GM12878 (cell line): ENCODE measurements around the gene RALGAPA2. TPM values are rescaled to one million over a fixed set of nuclear protein-coding genes. Genes with fewer than 3 reads are reported as not detected.
A peak's percentile ranks its signal among the peaks of the same experiment; 100 is the strongest.

Experiments used
- ATAC-seq: fragments of 200-7000 bp; cut with Tn5 transposase; 3 replicates; pipeline ENCODE4 v1.9.1; 2020; ENCODE audit warnings: mild to moderate bottlenecking, moderate library complexity
- BruUV-seq: library from RNA; stranded (reverse); fragments of 400-500 nt; replicated peaks from 2 replicates; lab custom pipeline; 2021; lab: Mats Ljungman, UMichigan
- CTCF ChIA-PET: fragments of 300-600 bp; sonication (Branson Sonifier 250); formaldehyde crosslinking; extraction: SDS; loops from one replicate; lab custom pipeline; 2021; ENCODE audit warnings: inconsistent platforms; lab: Yijun Ruan, JAX
- POLR2A ChIA-PET: fragments of 350-600 bp; formaldehyde crosslinking; extraction: SDS; loops from one replicate; lab custom pipeline; 2021; ENCODE audit warnings: inconsistent platforms; lab: Charles Lee
- RAD21 ChIA-PET: fragments of 300-600 bp; sonication (Branson Sonifier 250); formaldehyde crosslinking; loops from one replicate; lab custom pipeline; 2023; ENCODE audit warnings: antibody characterized with exemption; ENCODE audit not compliant: unreplicated experiment; lab: Charles Lee
- SMC1A ChIA-PET: fragments of 300-600 bp; sonication (Branson Sonifier 250); formaldehyde crosslinking; loops from one replicate; lab custom pipeline; 2023; ENCODE audit not compliant: unreplicated experiment, uncharacterized antibody; lab: Charles Lee
- DNase-seq: peaks from one replicate; pipeline ENCODE4 v3.0.0-alpha.2; 2011; ENCODE audit warnings: low read depth, low spot score
- FAIRE-seq: peaks from 3 replicates; lab custom pipeline; 2011; peaks lifted over from hg19 to GRCh38; lab: Jason Lieb, UNC
- H2AFZ ChIP-seq: 2 replicates; pipeline ENCODE4 v1.6.0; 2011; ENCODE audit warnings: low read depth, low read length, control low read depth; ENCODE audit not compliant: control insufficient read depth
- H3K27ac ChIP-seq: 2 replicates; pipeline ENCODE4 v1.5.1; 2011; ENCODE audit warnings: control low read depth; ENCODE audit not compliant: control insufficient read depth, insufficient read depth
- H3K27me3 ChIP-seq, 2 experiments: replicated peaks in 1 of 2; 2 replicates each; pipeline versions ENCODE4 v1.6.0 to v1.6.1; 2011; ENCODE audit warnings: low read length in 1 of 2; ENCODE audit not compliant: control insufficient read depth in 2 of 2, insufficient read depth in 2 of 2
- H3K36me3 ChIP-seq, 2 experiments: 2 replicates each; pipeline ENCODE4 v1.5.1; 2011; ENCODE audit warnings: low read length in 1 of 2; ENCODE audit not compliant: control insufficient read depth in 2 of 2, insufficient read depth in 2 of 2
- H3K4me1 ChIP-seq: 2 replicates; pipeline ENCODE4 v1.6.1; 2011; ENCODE audit warnings: mild to moderate bottlenecking, low read length, moderate library complexity, mixed read lengths; ENCODE audit not compliant: control insufficient read depth, insufficient read depth
- H3K4me2 ChIP-seq: 2 replicates; pipeline ENCODE4 v1.6.0; 2011; ENCODE audit warnings: control low read depth; ENCODE audit not compliant: control insufficient read depth, insufficient read depth
- H3K4me3 ChIP-seq: fragments of 200-600 bp; sonication (generic); 2 replicates; pipeline ENCODE4 v1.5.1; 2016
- H3K79me2 ChIP-seq: 2 replicates; pipeline ENCODE4 v1.6.0; 2011; ENCODE audit warnings: low read length; ENCODE audit not compliant: control insufficient read depth, insufficient read depth
- H3K9ac ChIP-seq: 2 replicates; pipeline ENCODE4 v1.8.0; 2011; ENCODE audit warnings: low read length, control low read depth, mixed read lengths; ENCODE audit not compliant: control insufficient read depth, insufficient read depth
- H3K9me3 ChIP-seq: replicated peaks from 3 replicates; pipeline ENCODE4 v1.5.1; 2011; ENCODE audit warnings: mild to moderate bottlenecking, low read length; ENCODE audit not compliant: control insufficient read depth, insufficient read depth
- H4K20me1 ChIP-seq: 2 replicates; pipeline ENCODE4 v1.6.0; 2011; ENCODE audit not compliant: control insufficient read depth, insufficient read depth
- BHLHE40 ChIP-seq, 2 experiments: fragments of 450-650 bp in 1 of 2; IDR thresholded peaks; 2 replicates each; pipeline ENCODE4 v1.6.1; 2011 to 2017; ENCODE audit warnings: low read depth in 2 of 2, borderline replicate concordance in 1 of 2, improper control_type of control experiment in 1 of 2, low read length in 1 of 2, mild to moderate bottlenecking in 1 of 2
- CEBPB ChIP-seq, 2 experiments: fragments of 150-350 bp in 1 of 2; IDR thresholded peaks; 2 replicates each; pipeline ENCODE4 v1.6.1; 2012 to 2014; ENCODE audit warnings: low read depth in 2 of 2, low read length in 2 of 2, borderline replicate concordance in 1 of 2, inconsistent platforms in 1 of 2
- CHD1 ChIP-seq: IDR thresholded peaks from 2 replicates; pipeline ENCODE4 v1.6.1; 2012; ENCODE audit warnings: low read depth, low read length, improper control_type of control experiment
- CREB1 ChIP-seq: IDR thresholded peaks from 2 replicates; pipeline ENCODE4 v1.6.1; 2012; ENCODE audit warnings: low read depth, mild to moderate bottlenecking, inconsistent platforms
- EP300 ChIP-seq, 2 experiments: fragments of 150-350 bp in 1 of 2; IDR thresholded peaks; 2 replicates each; pipeline ENCODE4 v1.6.1; 2011 to 2012; ENCODE audit warnings: low read depth in 2 of 2, low read length in 2 of 2, borderline replicate concordance in 1 of 2, improper control_type of control experiment in 1 of 2, inconsistent platforms in 1 of 2; ENCODE audit not compliant: control insufficient read depth in 1 of 2
- HDGF ChIP-seq: fragments of 450-650 bp; IDR thresholded peaks from 2 replicates; pipeline ENCODE4 v1.6.1; 2016; ENCODE audit warnings: antibody characterized with exemption
- IKZF1 ChIP-seq: fragments of 450-650 bp; conservative IDR thresholded peaks from 2 replicates; pipeline ENCODE4 v1.6.1; 2017; ENCODE audit warnings: antibody characterized with exemption, mild to moderate bottlenecking
- IKZF2 ChIP-seq, 2 experiments: fragments of 450-650 bp; IDR thresholded peaks; 2 replicates each; pipeline ENCODE4 v1.6.1; 2017; ENCODE audit warnings: mild to moderate bottlenecking in 2 of 2, moderate library complexity in 2 of 2
- KAT2A ChIP-seq: conservative IDR thresholded peaks from 2 replicates; pipeline ENCODE4 v1.6.1; 2011; ENCODE audit warnings: low read depth, low read length; ENCODE audit not compliant: control insufficient read depth
- MTA2 ChIP-seq: fragments of 450-650 bp; IDR thresholded peaks from 2 replicates; pipeline ENCODE4 v1.6.1; 2016; ENCODE audit warnings: low read depth, mild to moderate bottlenecking, moderate library complexity
- NFIC ChIP-seq: IDR thresholded peaks from 2 replicates; pipeline ENCODE4 v1.6.1; 2012; ENCODE audit warnings: low read depth, mild to moderate bottlenecking, inconsistent platforms, low read length, moderate library complexity
- POU2F2 ChIP-seq: IDR thresholded peaks from 3 replicates; pipeline ENCODE4 v1.6.1; 2011; ENCODE audit warnings: low read depth, mild to moderate bottlenecking, low read length, borderline replicate concordance
- RAD51 ChIP-seq: fragments of 450-650 bp; IDR thresholded peaks from 2 replicates; pipeline ENCODE4 v1.6.1; 2016; ENCODE audit warnings: moderate library complexity, mild to moderate bottlenecking, inconsistent platforms
- RB1 ChIP-seq: fragments of 450-650 bp; formaldehyde crosslinking; IDR thresholded peaks from 2 replicates; pipeline ENCODE4 v1.6.1; 2017; ENCODE audit warnings: mild to moderate bottlenecking, borderline replicate concordance
- RELA ChIP-seq: fragments of 450-650 bp; IDR thresholded peaks from 2 replicates; pipeline ENCODE4 v1.8.0; 2014; ENCODE audit warnings: borderline replicate concordance; ENCODE audit not compliant: partially characterized antibody
- RFX5 ChIP-seq: IDR thresholded peaks from 2 replicates; pipeline ENCODE4 v1.6.1; 2011; ENCODE audit warnings: low read depth, low read length, improper control_type of control experiment
- SPI1 ChIP-seq: IDR thresholded peaks from 2 replicates; pipeline ENCODE4 v1.6.1; 2011; ENCODE audit warnings: low read depth, mild to moderate bottlenecking, low read length, moderate library complexity, borderline replicate concordance; ENCODE audit not compliant: insufficient read depth
- SRF ChIP-seq, 2 experiments: IDR thresholded peaks; 2 replicates each; pipeline ENCODE4 v1.6.1; 2011; ENCODE audit warnings: low read depth in 2 of 2, low read length in 2 of 2, mild to moderate bottlenecking in 1 of 2, moderate library complexity in 1 of 2
- STAT3 ChIP-seq: IDR thresholded peaks from 2 replicates; pipeline ENCODE4 v1.6.1; 2011; ENCODE audit warnings: low read depth, low read length, improper control_type of control experiment
- TARDBP ChIP-seq: IDR thresholded peaks from 2 replicates; pipeline ENCODE4 v1.6.1; 2016; ENCODE audit warnings: borderline replicate concordance
- TCF12 ChIP-seq: IDR thresholded peaks from 2 replicates; pipeline ENCODE4 v1.6.1; 2011; ENCODE audit warnings: low read depth, mild to moderate bottlenecking, low read length
- WRNIP1 ChIP-seq: IDR thresholded peaks from 2 replicates; pipeline ENCODE4 v1.6.1; 2011; ENCODE audit warnings: low read depth, low read length, improper control_type of control experiment, borderline replicate concordance
- WGBS: methylation state at CpG from one replicate; pipeline ENCODE4 v1.1.6; 2016; ENCODE audit warnings: low lambda C conversion rate; ENCODE audit not compliant: insufficient replicate concordance, insufficient coverage; ENCODE audit errors: missing lambda C conversion rate; 5-methylcytosine and 5-hydroxymethylcytosine counted together
- in situ Hi-C: fragments of 300-500 bp; cut with MboI; formaldehyde crosslinking; loops from 9 replicates; pipeline ENCODE4 v1.14.3; 2018; ENCODE audit warnings: mixed read lengths
- intact Hi-C: fragments of 100-400 bp; cut with micrococcal nuclease; formaldehyde crosslinking; loops from one replicate; pipeline ENCODE4 v1.14.2; 2022; ENCODE audit not compliant: unreplicated experiment
- polyA plus RNA-seq, 11 experiments: library from polyadenylated mRNA; depleted of rRNA in 4 of 11; unstranded in 6 of 11; stranded (reverse) in 5 of 11; fragments of >200 nt; fragmentation: Nextera tagmentation in 4 of 11; fragmentation: Illumina TruSeq in 1 of 11; extraction: Ambion mirVana in 4 of 11; extraction: Trizol in 1 of 11; gene quantifications; 1 replicate in 1 of 11; 2 replicates in 10 of 11; pipeline versions ENCODE4 v1.2.1 to v1.2.3, GENCODE V29; 2011 to 2016; ENCODE audit warnings: inconsistent platforms in 2 of 11, missing spikeins in 2 of 11, low read depth in 1 of 11
- total RNA-seq, 4 experiments: library from RNA; depleted of rRNA in 3 of 4; stranded (reverse); fragments of >200 nt in 3 of 4; fragmentation: Illumina TruSeq in 1 of 4; extraction: Trizol in 1 of 4; gene quantifications; 2 replicates each; pipeline versions ENCODE4 v1.2.1 to v1.2.3, GENCODE V29; 2013 to 2021
- TF ChIP-seq, protein P1 (sequence below): IDR thresholded peaks from 2 replicates; pipeline ENCODE4 v1.6.1; 2011; ENCODE audit warnings: borderline replicate concordance, low read depth, mild to moderate bottlenecking, moderate library complexity, low read length; ENCODE audit not compliant: insufficient read depth, poor library complexity, severe bottlenecking

Gene RALGAPA2
- total and polyA plus RNA-seq, 10 of the 15 experiments (the other 5 are each of a cell fraction or from before 2014, with no cell fraction given): 2.9 to 29.4 (median 19.6) TPM

DNA sequence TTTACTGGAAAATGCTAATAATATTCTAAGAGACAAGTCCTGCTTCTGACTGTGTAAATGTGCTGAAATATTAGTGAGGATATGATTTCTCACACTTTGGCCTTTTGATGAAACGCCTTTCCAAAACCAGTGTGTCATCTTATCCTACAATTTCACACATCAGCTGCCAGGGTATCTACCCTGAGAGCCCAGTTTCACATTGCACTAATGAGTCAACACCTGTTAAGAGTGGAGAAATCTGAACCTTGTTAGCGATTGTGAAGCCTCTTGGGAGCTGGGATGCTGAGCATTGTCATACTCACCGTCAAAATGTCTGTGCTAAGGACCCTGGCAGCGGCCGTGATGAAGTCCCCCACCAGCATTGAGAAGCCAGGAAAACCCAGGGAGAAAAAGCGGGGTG lies 166.0 kb downstream of the RALGAPA2 start:
- ChIA-PET RAD21 (interaction anchor here (1.2 kb wide), 1 partner anchor 23 kb away, joined by 3 read pairs; no protein-coding TSS in a partner anchor), CTCF (interaction anchor here (0.9 to 1.2 kb wide), 2 partner anchors 11 to 23 kb away, joined by 3 read pairs; no protein-coding TSS in a partner anchor), SMC1A (interaction anchor here (0.7 to 2.4 kb wide), 2 partner anchors 13 to 37 kb away, joined by 3 to 6 read pairs; no protein-coding TSS in a partner anchor), POLR2A (interaction anchor here (1.5 kb wide), 1 partner anchor 15 kb away, joined by 5 read pairs; no protein-coding TSS in a partner anchor)
- Histone ChIP-seq H3K9me3 (no peaks in the 10 kb centered on the region), H3K4me1 (peaks cover 4% of the 10 kb centered on the region), H3K79me2 (no peaks in the 10 kb centered on the region), H3K27ac (no peak overlapping the region), H4K20me1 (no peaks in the 10 kb centered on the region), H3K27me3 (no peaks in the 10 kb centered on the region), H3K36me3 (no peaks in the 10 kb centered on the region; a peak in 1 of 4 replicates), H3K4me3 (no peak overlapping the region), H2AFZ (no peak overlapping the region), H3K9ac (no peak overlapping the region), H3K4me2 (no peak overlapping the region)
- intact Hi-C loops (no loop called here), in situ Hi-C loops (no loop called here)
- WGBS: 83% methylated on average over 6 of the region's 6 CpGs
- DNase-seq (no peak), ATAC-seq (peak; percentile 83), FAIRE-seq (peak; percentile 18)
- BruUV-seq: no TSS peak
- TF ChIP-seq CREB1 (no peak), SPI1 (no peak), POU2F2 (no peak), RB1 (no peak), TCF12 (no peak), RELA (no peak), STAT3 (no peak), BHLHE40 (IDR thresholded peaks at IDR 0.05; ENCODE audit: borderline replicate concordance in 1 of 2, low read depth in 2 of 2, low read length in 1 of 2) (peak in 1 of 2 experiments; percentile 47; a peak in 1 of 4 replicates), MTA2 (peak; percentile 51; the same call in 1 of the 2 replicates), SRF (IDR thresholded peaks at IDR 0.05; ENCODE audit: low read depth in 2 of 2, low read length in 2 of 2) (no peak), EP300 (IDR thresholded peaks at IDR 0.05; ENCODE audit: borderline replicate concordance in 1 of 2, control insufficient read depth in 1 of 2, low read depth in 2 of 2, low read length in 2 of 2) (no peak), CEBPB (IDR thresholded peaks at IDR 0.05; ENCODE audit: borderline replicate concordance in 1 of 2, low read depth in 2 of 2, low read length in 2 of 2) (0 out of 4 replicates have a peak, but pooled peaks of 1 of the 2 experiments have one; percentile 16), RAD51 (no peak), WRNIP1 (no peak), KAT2A (no peak), HDGF (no peak), RFX5 (no peak), IKZF2 (IDR thresholded peaks at IDR 0.05) (peak; percentile 34 to 54; a peak in 2 of 4 replicates), TARDBP (no peak), IKZF1 (peak; percentile 49; the same call in 1 of the 2 replicates), NFIC (no peak), CHD1 (no peak)
- TF ChIP-seq, protein P1, sequence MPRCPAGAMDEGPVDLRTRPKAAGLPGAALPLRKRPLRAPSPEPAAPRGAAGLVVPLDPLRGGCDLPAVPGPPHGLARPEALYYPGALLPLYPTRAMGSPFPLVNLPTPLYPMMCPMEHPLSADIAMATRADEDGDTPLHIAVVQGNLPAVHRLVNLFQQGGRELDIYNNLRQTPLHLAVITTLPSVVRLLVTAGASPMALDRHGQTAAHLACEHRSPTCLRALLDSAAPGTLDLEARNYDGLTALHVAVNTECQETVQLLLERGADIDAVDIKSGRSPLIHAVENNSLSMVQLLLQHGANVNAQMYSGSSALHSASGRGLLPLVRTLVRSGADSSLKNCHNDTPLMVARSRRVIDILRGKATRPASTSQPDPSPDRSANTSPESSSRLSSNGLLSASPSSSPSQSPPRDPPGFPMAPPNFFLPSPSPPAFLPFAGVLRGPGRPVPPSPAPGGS: no peak
